Measurements from ENCODE around the gene CAV2.

- TF ChIP-seq ZNF446 (CRISPR knock-in tag; IDR thresholded peaks at IDR 0.05) (no peak), REST (IDR thresholded peaks at IDR 0.05; ENCODE audit: borderline replicate concordance in 1 of 2, low read depth in 1 of 2, low read length in 2 of 2) (no peak)
These were observed 44.5 kb upstream of the CAV2 start for GRCh38 chr7:116455009-116455408.

Data from HepG2 (cell line).